Ascending aorta (tissue), 2 donors: ENCODE results near the gene NDUFAF8. TPM values are rescaled to one million over a fixed set of nuclear protein-coding genes. Genes with fewer than 3 reads are reported as not detected.

Source experiments
- DNase-seq, 2 donors: peaks; one replicate each; pipeline ENCODE4 v3.0.0-alpha.2; 2019; ENCODE audit warnings: low spot score in 2 of 2
- H3K27ac ChIP-seq, 2 donors: fragments of 200-600 bp; sonication (generic); one replicate each; pipeline ENCODE4 v1.5.1; 2016 to 2017; ENCODE audit warnings: mild to moderate bottlenecking in 1 of 2
- H3K27me3 ChIP-seq: fragments of 200-600 bp; sonication (generic); one replicate; pipeline ENCODE4 v1.5.1; 2017
- H3K36me3 ChIP-seq, 2 donors: fragments of 200-600 bp; sonication (generic); one replicate each; pipeline ENCODE4 v1.5.1; 2016
- H3K4me1 ChIP-seq, 2 donors: fragments of 200-600 bp; sonication (generic); one replicate each; pipeline ENCODE4 v1.5.1; 2016 to 2017; ENCODE audit warnings: mild to moderate bottlenecking in 1 of 2
- H3K4me3 ChIP-seq, 2 donors: fragments of 200-600 bp; sonication (generic); one replicate each; pipeline ENCODE4 v1.5.1; 2016 to 2017; ENCODE audit warnings: mild to moderate bottlenecking in 1 of 2
- H3K9me3 ChIP-seq, 2 donors: fragments of 200-600 bp; sonication (generic); one replicate each; pipeline ENCODE4 v1.5.1; 2016
- CTCF ChIP-seq, 3 experiments: fragments of 200-600 bp in 2 of 3; fragments of 450-650 bp in 1 of 3; sonication (generic) in 2 of 3; IDR thresholded peaks; one replicate each; pipeline ENCODE4 v1.5.1; 2016 to 2019; ENCODE audit warnings: antibody characterized with exemption in 3 of 3, mild to moderate bottlenecking in 1 of 3, moderate library complexity in 1 of 3
- intact Hi-C: fragments of 100-400 bp; cut with DNase I; formaldehyde crosslinking; loops from one replicate; pipeline ENCODE4 v1.15.1; 2023
- total RNA-seq: library from RNA; depleted of rRNA; stranded (reverse); fragments of >200 nt; gene quantifications from one replicate; pipeline ENCODE4 v1.1.0, GENCODE V29; 2016

NDUFAF8 gene
- total RNA-seq, 1 donor from 2014 or later = 6.5 TPM

GRCh38 chr17:81261096-81261495 is 22.0 kb downstream of the NDUFAF8 start:
- TF ChIP-seq CTCF (IDR thresholded peaks at IDR 0.05) = no peak
- peaks cover 42 to 73% of the 10 kb centered on the region in 2 donors for H3K36me3 ChIP-seq
- intact Hi-C loops = no loop called here

GRCh38 chr17:81261582-81262336 is 22.6 kb downstream of the NDUFAF8 start:
- H3K36me3 ChIP-seq = peaks cover 42 to 73% of the 10 kb centered on the region in 2 donors
- TF ChIP-seq CTCF (IDR thresholded peaks at IDR 0.05) = no peak

More at GRCh38 chr17:81261096-81261495, 22.0 kb downstream of the NDUFAF8 start:
- no peak overlapping the region for H3K27ac ChIP-seq
- H3K27me3 ChIP-seq = no peaks in the 10 kb centered on the region
- no peaks in the 10 kb centered on the region for H3K9me3 ChIP-seq
- DNase-seq = no peak
- H3K4me1 ChIP-seq = peaks cover 0 to under 1% of the 10 kb centered on the region in 2 donors
- H3K4me3 ChIP-seq = no peak overlapping the region

GRCh38 chr17:81263371-81264181 is 24.5 kb downstream of the NDUFAF8 start:
- Histone ChIP-seq H3K36me3 (peaks cover 41 to 67% of the 10 kb centered on the region in 2 donors), H3K9me3 (no peaks in the 10 kb centered on the region), H3K4me1 (no peaks in the 10 kb centered on the region), H3K27me3 (no peaks in the 10 kb centered on the region), H3K4me3 (no peak overlapping the region), H3K27ac (no peak overlapping the region)
- TF ChIP-seq CTCF (IDR thresholded peaks at IDR 0.05) = no peak
- no peak for DNase-seq
- intact Hi-C loops = no loop called here

More at GRCh38 chr17:81261582-81262336, 22.6 kb downstream of the NDUFAF8 start:
- no peaks in the 10 kb centered on the region for H3K27me3 ChIP-seq
- no peak overlapping the region for H3K27ac ChIP-seq
- no peaks in the 10 kb centered on the region for H3K9me3 ChIP-seq
- no peak overlapping the region for H3K4me3 ChIP-seq
- no peak for DNase-seq
- intact Hi-C loops = no loop called here
- H3K4me1 ChIP-seq = no peaks in the 10 kb centered on the region

GRCh38 chr17:81264640-81265039 is 25.5 kb downstream of the NDUFAF8 start:
- Histone ChIP-seq H3K9me3 (no peaks in the 10 kb centered on the region), H3K4me3 (no peak overlapping the region), H3K27me3 (no peaks in the 10 kb centered on the region), H3K36me3 (peaks cover 37 to 62% of the 10 kb centered on the region in 2 donors), H3K4me1 (no peaks in the 10 kb centered on the region), H3K27ac (no peak overlapping the region)
- no peak for TF ChIP-seq CTCF (IDR thresholded peaks at IDR 0.05)
- intact Hi-C loops = no loop called here
- DNase-seq = no peak

- no peak overlapping the region for H3K4me3 ChIP-seq
- H3K36me3 ChIP-seq = peaks cover 41 to 62% of the 10 kb centered on the region in 2 donors
- H3K9me3 ChIP-seq = no peaks in the 10 kb centered on the region
- no peaks in the 10 kb centered on the region for H3K4me1 ChIP-seq
- TF ChIP-seq CTCF (IDR thresholded peaks at IDR 0.05) = no peak
- H3K27me3 ChIP-seq = no peaks in the 10 kb centered on the region
- intact Hi-C loops = no loop called here
- H3K27ac ChIP-seq = no peak overlapping the region
- no peak for DNase-seq
Observed at GRCh38 chr17:81265576-81265975, 26.5 kb downstream of the NDUFAF8 start.
